ENCODE measurements around the gene RNF167. TPM values are rescaled to one million over a fixed set of nuclear protein-coding genes. Genes with fewer than 3 reads are reported as not detected.
A peak's percentile ranks its signal among the peaks of the same experiment; 100 is the strongest.

RNF167 gene
- total and polyA plus RNA-seq, 2 of the 13 experiments (the other 11 are each of a cell fraction or from before 2014, with no cell fraction given), result 44.1 to 45.4 TPM

GRCh38 chr17:4939796-4940554 lies at the start of gene RNF167, which contains the start of gene SLC25A11 (continued):
- TF ChIP-seq ZNF3 (CRISPR knock-in tag; IDR thresholded peaks at IDR 0.05) (no peak; the same call in 1 of the 2 replicates), CC2D1A (CRISPR knock-in tag; IDR thresholded peaks at IDR 0.05) (no peak), SATB2 (CRISPR knock-in tag; IDR thresholded peaks at IDR 0.05) (no peak), MAFG (CRISPR knock-in tag; IDR thresholded peaks at IDR 0.05) (no peak), PHF20 (CRISPR knock-in tag; IDR thresholded peaks at IDR 0.05) (peak; percentile 69; the same call in 1 of the 2 replicates), SP1 (IDR thresholded peaks at IDR 0.05) (peak; percentile 99), SP1 (CRISPR knock-in tag; IDR thresholded peaks at IDR 0.05) (no peak), MAFF (IDR thresholded peaks at IDR 0.05; ENCODE audit: low read depth, low read length) (no peak), ZMYM2 (CRISPR knock-in tag; IDR thresholded peaks at IDR 0.05) (no peak), KDM6A (CRISPR knock-in tag; IDR thresholded peaks at IDR 0.05; ENCODE audit: low read depth) (no peak), ZNF775 (CRISPR knock-in tag; IDR thresholded peaks at IDR 0.05; ENCODE audit: borderline replicate concordance) (no peak), ZFY (CRISPR knock-in tag; IDR thresholded peaks at IDR 0.05) (peak; percentile 72), HNF1B (CRISPR knock-in tag; IDR thresholded peaks at IDR 0.05) (peak; percentile 40; the same call in 1 of the 2 replicates), CHCHD3 (CRISPR knock-in tag; IDR thresholded peaks at IDR 0.05) (no peak), ZNF232 (CRISPR knock-in tag; IDR thresholded peaks at IDR 0.05; ENCODE audit: borderline replicate concordance) (no peak), ZXDC (CRISPR knock-in tag; IDR thresholded peaks at IDR 0.05) (no peak), ZBTB33 (CRISPR knock-in tag; IDR thresholded peaks at IDR 0.05) (no peak), MXI1 (IDR thresholded peaks at IDR 0.05; ENCODE audit: borderline replicate concordance, low read depth, low read length) (peak; percentile 86; the same call in 2 of the 3 replicates), MTA1 (CRISPR knock-in tag; IDR thresholded peaks at IDR 0.05; ENCODE audit: borderline replicate concordance) (0 out of 2 replicates have a peak, but pooled peaks have one; percentile 20), ZNF121 (CRISPR knock-in tag; IDR thresholded peaks at IDR 0.05) (0 out of 2 replicates have a peak, but pooled peaks have one; percentile 9), NFRKB (IDR thresholded peaks at IDR 0.05) (no peak), ZBTB25 (CRISPR knock-in tag; IDR thresholded peaks at IDR 0.05) (0 out of 2 replicates have a peak, but pooled peaks have one; percentile 21), CREB3 (CRISPR knock-in tag; IDR thresholded peaks at IDR 0.05) (no peak), SIX4 (CRISPR knock-in tag; IDR thresholded peaks at IDR 0.05) (peak; percentile 26; the same call in 1 of the 2 replicates)

Data from HepG2 (cell line).